ENCODE results near the gene CACNA1A. TPM values are rescaled to one million over a fixed set of nuclear protein-coding genes. Genes with fewer than 3 reads are reported as not detected.

The CACNA1A gene
- total and polyA plus RNA-seq, 11 donors, result 0.17 to 1.2 (median 0.67) TPM

GRCh38 chr19:13241231-13242104 is 264.8 kb downstream of the CACNA1A start:
- H3K27ac ChIP-seq, result no peak overlapping the region
- intact Hi-C loops (cut with DNase I), result no loop called here
- TF ChIP-seq POLR2A (IDR thresholded peaks at IDR 0.05), result no peak
- TF ChIP-seq, protein P1, sequence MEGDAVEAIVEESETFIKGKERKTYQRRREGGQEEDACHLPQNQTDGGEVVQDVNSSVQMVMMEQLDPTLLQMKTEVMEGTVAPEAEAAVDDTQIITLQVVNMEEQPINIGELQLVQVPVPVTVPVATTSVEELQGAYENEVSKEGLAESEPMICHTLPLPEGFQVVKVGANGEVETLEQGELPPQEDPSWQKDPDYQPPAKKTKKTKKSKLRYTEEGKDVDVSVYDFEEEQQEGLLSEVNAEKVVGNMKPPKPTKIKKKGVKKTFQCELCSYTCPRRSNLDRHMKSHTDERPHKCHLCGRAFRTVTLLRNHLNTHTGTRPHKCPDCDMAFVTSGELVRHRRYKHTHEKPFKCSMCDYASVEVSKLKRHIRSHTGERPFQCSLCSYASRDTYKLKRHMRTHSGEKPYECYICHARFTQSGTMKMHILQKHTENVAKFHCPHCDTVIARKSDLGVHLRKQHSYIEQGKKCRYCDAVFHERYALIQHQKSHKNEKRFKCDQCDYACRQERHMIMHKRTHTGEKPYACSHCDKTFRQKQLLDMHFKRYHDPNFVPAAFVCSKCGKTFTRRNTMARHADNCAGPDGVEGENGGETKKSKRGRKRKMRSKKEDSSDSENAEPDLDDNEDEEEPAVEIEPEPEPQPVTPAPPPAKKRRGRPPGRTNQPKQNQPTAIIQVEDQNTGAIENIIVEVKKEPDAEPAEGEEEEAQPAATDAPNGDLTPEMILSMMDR (IDR thresholded peaks at IDR 0.05), result no peak
- DNase-seq (no peak), ATAC-seq (no peak)
- peaks cover 0 to under 1% (median 0%) of the 10 kb centered on the region in 12 donors for H3K9me3 ChIP-seq
- no peaks in the 10 kb centered on the region for H3K36me3 ChIP-seq
- H3K4me3 ChIP-seq, result no peak overlapping the region
- 67 to 76% (median 72%) methylated on average over 25 of the region's 25 CpGs for WGBS, 4 donors
- peaks cover 0 to 10% (median 0%) of the 10 kb centered on the region in 9 donors for H3K27me3 ChIP-seq
- no peaks in the 10 kb centered on the region for H3K4me1 ChIP-seq

- peaks cover 0 to 10% (median 0%) of the 10 kb centered on the region in 9 donors for H3K27me3 ChIP-seq
- DNase-seq (no peak), ATAC-seq (peak in 1 of 4 donors; percentile 30)
- no peaks in the 10 kb centered on the region for H3K4me1 ChIP-seq
- peaks cover 0 to 11% (median 0%) of the 10 kb centered on the region in 12 donors for H3K9me3 ChIP-seq
- no peaks in the 10 kb centered on the region for H3K36me3 ChIP-seq
- intact Hi-C loops (cut with DNase I), result no loop called here
- H3K4me3 ChIP-seq, result no peak overlapping the region
- 68 to 81% (median 76%) methylated on average over 6 to 9 of the region's 9 CpGs for WGBS, 4 donors
- H3K27ac ChIP-seq, result no peak overlapping the region
- TF ChIP-seq POLR2A (IDR thresholded peaks at IDR 0.05), result no peak
- TF ChIP-seq, protein P1 (IDR thresholded peaks at IDR 0.05), result no peak
Measured at GRCh38 chr19:13240312-13241022, 265.8 kb downstream of the CACNA1A start.

DNA sequence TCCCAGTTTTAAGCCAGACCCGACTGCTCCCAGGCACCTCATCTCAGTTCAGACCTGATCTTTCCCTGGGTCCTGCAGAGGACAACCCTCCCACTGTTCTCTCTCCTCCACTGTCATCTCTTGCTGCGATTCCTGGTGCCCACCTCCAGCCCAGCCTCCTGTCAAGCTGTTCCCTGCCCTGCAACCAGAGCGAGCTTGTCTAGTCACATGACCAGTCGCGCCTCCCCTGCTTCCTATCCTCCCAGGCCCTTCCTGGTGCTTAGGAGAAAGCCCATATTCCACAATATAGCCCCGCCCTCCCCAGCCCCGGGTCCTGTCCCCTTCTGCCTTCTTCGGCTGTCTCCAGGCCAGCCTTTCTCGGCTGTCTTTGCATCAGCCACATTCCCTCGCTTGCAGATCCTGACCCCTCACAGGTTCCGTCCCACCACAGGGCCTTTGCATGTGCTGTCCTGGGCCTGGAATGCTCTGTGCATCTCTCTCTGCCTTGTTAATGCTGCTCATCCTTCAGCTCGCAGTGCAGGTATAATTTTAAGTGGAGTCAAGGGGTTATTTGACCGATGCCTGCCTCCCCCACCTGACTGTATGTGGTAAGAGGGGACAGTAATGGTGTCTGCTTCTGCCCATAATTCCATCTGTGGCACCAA is 267.3 kb downstream of the CACNA1A start:
- peaks cover 0 to 17% (median 0%) of the 10 kb centered on the region in 9 donors for H3K27me3 ChIP-seq
- no peaks in the 10 kb centered on the region for H3K4me1 ChIP-seq
- no peak overlapping the region for H3K27ac ChIP-seq
- H3K4me3 ChIP-seq, result no peak overlapping the region
- no peaks in the 10 kb centered on the region for H3K36me3 ChIP-seq
- peaks cover 0 to 15% (median 0%) of the 10 kb centered on the region in 12 donors for H3K9me3 ChIP-seq
- WGBS, 4 donors, result 72 to 80% (median 75%) methylated on average over 13 of the region's 13 CpGs
- TF ChIP-seq, protein P1 (IDR thresholded peaks at IDR 0.05), result no peak
- TF ChIP-seq POLR2A (IDR thresholded peaks at IDR 0.05), result no peak
- ATAC-seq (no peak), DNase-seq (no peak)
- intact Hi-C loops (cut with DNase I), result no loop called here

Data from heart left ventricle (tissue), 16 donors.